Measurements from ENCODE around the gene ZNF423.

The ZNF423 gene

GRCh38 chr16:49488336-49488735 lies 367.6 kb downstream of the ZNF423 start:
- H3K36me3 ChIP-seq (ENCODE audit: insufficient read depth, low read length) = no peaks in the 10 kb centered on the region
- no peak overlapping the region for H3K4me3 ChIP-seq (ENCODE audit: low read depth, low read length, poor library complexity, severe bottlenecking)
- H3K9ac ChIP-seq (ENCODE audit: low read length) = no peak overlapping the region
- H3K79me2 ChIP-seq (ENCODE audit: insufficient read depth, low read length) = no peaks in the 10 kb centered on the region
- H3K27me3 ChIP-seq (ENCODE audit: insufficient read depth, low read length) = no peaks in the 10 kb centered on the region; the same call in 1 of the 2 replicates
- H4K20me1 ChIP-seq (ENCODE audit: insufficient read depth, low read length) = no peaks in the 10 kb centered on the region
- no peak overlapping the region for H3K27ac ChIP-seq (ENCODE audit: low read depth, low read length, poor library complexity, severe bottlenecking)
- no peaks in the 10 kb centered on the region for H3F3A ChIP-seq (ENCODE audit: insufficient read depth, low read length)
- H3K9me3 ChIP-seq (ENCODE audit: low read length) = no peaks in the 10 kb centered on the region
- TF ChIP-seq EZH2 (IDR thresholded peaks at IDR 0.05; ENCODE audit: borderline replicate concordance, low read length) (no peak), CTCF (IDR thresholded peaks at IDR 0.05; ENCODE audit: low read length) (no peak)
- no peak overlapping the region for H3K4me2 ChIP-seq (ENCODE audit: low read length)
- peaks cover 6% of the 10 kb centered on the region for H3K4me1 ChIP-seq (ENCODE audit: insufficient read depth, low read length, severe bottlenecking)
- no peaks in the 10 kb centered on the region for H3K9me2 ChIP-seq (ENCODE audit: low read depth, low read length)
- no peak overlapping the region for H2AFZ ChIP-seq (ENCODE audit: low read length)

GRCh38 chr16:49487746-49488145 lies 368.2 kb downstream of the ZNF423 start:
- Histone ChIP-seq H3K4me1 (ENCODE audit: insufficient read depth, low read length, severe bottlenecking) (peaks cover 6% of the 10 kb centered on the region), H3K4me3 (ENCODE audit: low read depth, low read length, poor library complexity, severe bottlenecking) (no peak overlapping the region), H3K27ac (ENCODE audit: low read depth, low read length, poor library complexity, severe bottlenecking) (no peak overlapping the region), H3K4me2 (ENCODE audit: low read length) (no peak overlapping the region), H3F3A (ENCODE audit: insufficient read depth, low read length) (no peaks in the 10 kb centered on the region), H4K20me1 (ENCODE audit: insufficient read depth, low read length) (no peaks in the 10 kb centered on the region), H3K36me3 (ENCODE audit: insufficient read depth, low read length) (no peaks in the 10 kb centered on the region), H3K9ac (ENCODE audit: low read length) (no peak overlapping the region), H3K9me2 (ENCODE audit: low read depth, low read length) (no peaks in the 10 kb centered on the region), H3K27me3 (ENCODE audit: insufficient read depth, low read length) (no peaks in the 10 kb centered on the region; the same call in 1 of the 2 replicates), H3K79me2 (ENCODE audit: insufficient read depth, low read length) (no peaks in the 10 kb centered on the region), H3K9me3 (ENCODE audit: low read length) (no peaks in the 10 kb centered on the region), H2AFZ (ENCODE audit: low read length) (no peak overlapping the region)
- TF ChIP-seq EZH2 (IDR thresholded peaks at IDR 0.05; ENCODE audit: borderline replicate concordance, low read length) = no peak
- no peak for TF ChIP-seq CTCF (IDR thresholded peaks at IDR 0.05; ENCODE audit: low read length)

- Histone ChIP-seq H3K4me2 (ENCODE audit: low read length) (no peak overlapping the region), H3K79me2 (ENCODE audit: insufficient read depth, low read length) (no peaks in the 10 kb centered on the region), H4K20me1 (ENCODE audit: insufficient read depth, low read length) (no peaks in the 10 kb centered on the region), H3K27ac (ENCODE audit: low read depth, low read length, poor library complexity, severe bottlenecking) (no peak overlapping the region), H3K4me1 (ENCODE audit: insufficient read depth, low read length, severe bottlenecking) (no peaks in the 10 kb centered on the region), H3K4me3 (ENCODE audit: low read depth, low read length, poor library complexity, severe bottlenecking) (no peak overlapping the region), H3K36me3 (ENCODE audit: insufficient read depth, low read length) (no peaks in the 10 kb centered on the region), H3F3A (ENCODE audit: insufficient read depth, low read length) (no peaks in the 10 kb centered on the region), H3K9me2 (ENCODE audit: low read depth, low read length) (no peaks in the 10 kb centered on the region), H3K9me3 (ENCODE audit: low read length) (no peaks in the 10 kb centered on the region), H3K9ac (ENCODE audit: low read length) (no peak overlapping the region), H3K27me3 (ENCODE audit: insufficient read depth, low read length) (no peaks in the 10 kb centered on the region; the same call in 1 of the 2 replicates), H2AFZ (ENCODE audit: low read length) (no peak overlapping the region)
- TF ChIP-seq EZH2 (IDR thresholded peaks at IDR 0.05; ENCODE audit: borderline replicate concordance, low read length) (no peak), CTCF (IDR thresholded peaks at IDR 0.05; ENCODE audit: low read length) (no peak)
Measured at GRCh38 chr16:49486400-49486799, 369.5 kb downstream of the ZNF423 start.
